ENCODE results near the gene FAM210B.

FAM210B gene

DNA sequence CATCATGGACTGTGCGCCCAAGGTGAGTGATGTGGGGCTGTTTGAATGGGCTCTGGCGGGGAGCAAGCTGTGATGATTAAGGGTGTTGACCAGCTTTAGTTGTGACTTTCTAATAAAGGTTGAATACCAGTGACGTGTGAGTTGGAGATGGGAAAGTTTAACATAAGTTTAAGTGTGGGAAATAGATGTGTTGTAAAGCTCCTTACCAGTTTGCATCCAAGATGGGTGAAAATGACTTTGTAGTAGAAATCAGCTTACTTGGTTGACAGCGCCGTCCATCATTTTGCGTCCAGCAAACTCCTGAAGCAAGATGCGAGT lies 53.7 kb downstream of the FAM210B start:
- peak overlapping the region; percentile 40 for H3K4me3 ChIP-seq (replicated peaks; ENCODE audit: low read depth, low read length)
- no peak for DNase-seq (ENCODE audit: low read depth)
- TF ChIP-seq, protein P1, sequence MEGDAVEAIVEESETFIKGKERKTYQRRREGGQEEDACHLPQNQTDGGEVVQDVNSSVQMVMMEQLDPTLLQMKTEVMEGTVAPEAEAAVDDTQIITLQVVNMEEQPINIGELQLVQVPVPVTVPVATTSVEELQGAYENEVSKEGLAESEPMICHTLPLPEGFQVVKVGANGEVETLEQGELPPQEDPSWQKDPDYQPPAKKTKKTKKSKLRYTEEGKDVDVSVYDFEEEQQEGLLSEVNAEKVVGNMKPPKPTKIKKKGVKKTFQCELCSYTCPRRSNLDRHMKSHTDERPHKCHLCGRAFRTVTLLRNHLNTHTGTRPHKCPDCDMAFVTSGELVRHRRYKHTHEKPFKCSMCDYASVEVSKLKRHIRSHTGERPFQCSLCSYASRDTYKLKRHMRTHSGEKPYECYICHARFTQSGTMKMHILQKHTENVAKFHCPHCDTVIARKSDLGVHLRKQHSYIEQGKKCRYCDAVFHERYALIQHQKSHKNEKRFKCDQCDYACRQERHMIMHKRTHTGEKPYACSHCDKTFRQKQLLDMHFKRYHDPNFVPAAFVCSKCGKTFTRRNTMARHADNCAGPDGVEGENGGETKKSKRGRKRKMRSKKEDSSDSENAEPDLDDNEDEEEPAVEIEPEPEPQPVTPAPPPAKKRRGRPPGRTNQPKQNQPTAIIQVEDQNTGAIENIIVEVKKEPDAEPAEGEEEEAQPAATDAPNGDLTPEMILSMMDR (IDR thresholded peaks at IDR 0.05; ENCODE audit: low read length, missing control alignments), result no peak

DNA sequence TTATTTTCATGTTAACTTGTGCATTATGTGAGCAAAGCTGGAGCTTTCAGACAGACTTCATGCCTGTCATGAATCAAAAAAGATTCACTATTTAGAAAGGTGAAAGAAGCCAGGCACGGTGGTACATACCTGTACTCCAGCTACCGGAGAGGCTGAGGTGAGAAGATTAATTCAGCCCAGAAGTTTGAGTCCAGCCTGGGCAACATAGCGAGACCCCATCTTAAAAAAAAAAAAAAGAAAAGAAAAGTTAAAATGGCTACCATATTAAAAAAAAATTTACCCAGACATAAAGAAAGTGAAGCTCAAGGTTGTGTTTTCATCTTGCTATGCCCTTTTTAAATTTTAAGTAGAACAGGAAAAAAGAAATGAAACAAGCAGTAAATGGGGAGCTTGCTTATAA lies 54.2 kb downstream of the FAM210B start:
- DNase-seq (ENCODE audit: low read depth), result no peak
- TF ChIP-seq, protein P1 (IDR thresholded peaks at IDR 0.05; ENCODE audit: low read length, missing control alignments), result no peak
- no peak overlapping the region for H3K4me3 ChIP-seq (replicated peaks; ENCODE audit: low read depth, low read length)

DNA sequence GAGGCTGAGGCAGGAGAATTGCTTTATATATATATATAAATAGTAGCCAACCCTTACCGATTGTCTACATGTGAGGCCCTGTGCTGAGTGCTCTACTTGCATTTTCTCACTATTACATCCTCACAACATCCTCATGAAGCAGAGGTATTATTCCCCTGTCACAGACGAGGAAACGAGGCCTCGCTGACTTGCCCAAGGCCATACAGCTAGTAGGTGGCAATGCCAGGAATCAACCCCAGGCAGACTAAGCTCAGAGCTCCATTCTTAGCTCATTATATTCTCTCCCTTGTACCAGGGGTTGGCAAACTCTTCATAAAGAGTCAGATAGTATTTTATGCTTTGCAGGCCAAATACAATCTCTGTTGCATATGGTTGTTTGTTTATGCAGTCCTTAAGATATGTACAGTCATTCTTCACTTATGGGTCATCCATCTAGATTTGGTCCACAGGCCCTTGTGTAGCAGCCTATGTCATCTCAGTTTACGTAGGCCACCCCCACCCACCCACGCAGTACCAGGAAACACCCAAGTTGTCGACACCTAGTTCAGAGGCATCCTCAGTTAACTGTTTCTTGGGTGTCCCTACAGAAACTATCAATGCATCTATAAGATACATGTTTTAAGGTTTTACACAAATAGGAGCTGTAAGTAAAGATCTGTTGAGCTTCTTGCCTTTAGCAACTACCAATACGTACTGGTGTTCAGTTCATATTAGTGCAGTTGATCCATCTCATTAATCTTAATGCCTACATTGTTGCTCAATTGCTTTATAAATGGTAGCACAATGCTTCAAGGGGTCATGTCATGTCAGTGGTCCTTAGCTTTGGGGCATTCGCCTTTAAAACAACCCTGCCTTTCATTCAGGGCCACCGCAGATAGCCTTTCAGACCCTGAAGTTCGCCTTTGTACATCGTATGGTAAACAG lies 56.3 kb downstream of the FAM210B start:
- no peak overlapping the region for H3K4me3 ChIP-seq (replicated peaks; ENCODE audit: low read depth, low read length)
- TF ChIP-seq, protein P1 (IDR thresholded peaks at IDR 0.05; ENCODE audit: low read length, missing control alignments), result no peak
- peak; percentile 82 for DNase-seq (ENCODE audit: low read depth)

DNA sequence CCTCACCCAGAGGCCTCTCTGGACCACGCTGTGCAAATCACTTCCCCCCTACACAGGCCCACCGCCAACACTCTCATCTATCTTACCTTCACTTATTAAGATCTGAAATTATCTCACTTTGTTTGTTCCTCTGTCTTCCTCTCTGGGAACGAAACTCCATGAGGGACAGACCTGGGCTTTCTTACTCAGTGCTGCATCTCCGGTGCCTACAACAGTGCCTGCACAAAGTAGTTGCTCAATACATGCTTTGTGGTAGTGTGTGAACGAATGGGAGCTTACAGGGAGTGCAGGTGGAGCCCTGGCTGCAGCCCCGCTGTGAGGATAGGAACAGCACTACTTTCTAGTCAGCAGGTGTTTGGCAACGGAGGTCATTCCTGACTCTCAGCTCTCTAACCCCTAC lies 58.6 kb downstream of the FAM210B start:
- H3K4me3 ChIP-seq (replicated peaks; ENCODE audit: low read depth, low read length), result no peak overlapping the region
- TF ChIP-seq, protein P1 (IDR thresholded peaks at IDR 0.05; ENCODE audit: low read length, missing control alignments), result no peak
- no peak for DNase-seq (ENCODE audit: low read depth)

DNA sequence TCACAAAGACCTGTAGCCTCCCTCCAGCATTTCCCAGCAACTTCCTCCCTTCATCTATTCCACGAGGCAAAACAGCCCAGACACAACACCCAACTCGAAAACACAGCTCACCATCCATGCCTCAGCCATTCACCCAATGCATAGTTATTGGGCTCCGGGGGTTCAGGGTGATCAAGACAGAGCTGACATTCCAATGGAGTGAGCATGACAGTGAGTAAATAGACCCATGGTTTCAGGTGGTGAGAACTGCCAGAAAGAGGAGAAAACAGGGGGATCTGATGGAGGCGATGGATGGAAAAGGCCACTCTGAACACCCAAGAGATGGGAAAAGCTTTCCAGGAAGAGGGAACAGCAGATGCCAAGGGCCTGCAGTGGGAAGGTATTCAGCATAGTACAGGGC lies 59.1 kb downstream of the FAM210B start:
- TF ChIP-seq, protein P1 (IDR thresholded peaks at IDR 0.05; ENCODE audit: low read length, missing control alignments), result no peak
- H3K4me3 ChIP-seq (replicated peaks; ENCODE audit: low read depth, low read length), result no peak overlapping the region
- no peak for DNase-seq (ENCODE audit: low read depth)

Data from fibroblast of pulmonary artery (primary cell).